ENCODE results near the gene CELSR1.

DNA sequence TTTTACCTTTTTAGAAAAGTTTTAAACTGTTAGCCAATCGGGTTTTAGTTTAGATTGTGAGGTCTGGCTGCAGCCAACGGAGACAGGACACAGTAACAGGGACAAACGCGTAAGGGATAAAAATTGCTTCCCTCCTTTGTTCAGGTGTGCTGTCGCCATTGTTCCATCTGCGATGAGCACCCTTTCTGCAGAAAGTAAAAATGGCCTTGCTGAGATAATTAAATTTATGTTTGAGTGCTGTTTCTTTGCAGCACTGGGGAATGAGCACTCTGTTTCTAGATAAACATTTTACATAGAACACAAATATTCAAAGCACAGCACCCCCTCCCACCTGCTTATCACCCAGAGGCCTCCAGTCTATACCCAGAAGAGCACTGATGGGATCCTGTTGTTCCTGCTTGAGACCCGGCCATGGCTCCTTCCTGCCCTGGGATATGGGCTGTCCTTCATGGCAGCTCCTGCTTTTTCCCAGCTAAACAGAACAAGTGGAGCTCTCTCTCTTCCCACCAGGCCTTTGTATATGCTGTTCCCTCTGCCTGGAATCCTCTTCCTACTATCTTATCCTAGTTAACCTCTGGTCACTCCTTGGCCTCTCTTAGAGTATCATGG is 34.3 kb upstream of the CELSR1 start:
- TF ChIP-seq, protein P1, sequence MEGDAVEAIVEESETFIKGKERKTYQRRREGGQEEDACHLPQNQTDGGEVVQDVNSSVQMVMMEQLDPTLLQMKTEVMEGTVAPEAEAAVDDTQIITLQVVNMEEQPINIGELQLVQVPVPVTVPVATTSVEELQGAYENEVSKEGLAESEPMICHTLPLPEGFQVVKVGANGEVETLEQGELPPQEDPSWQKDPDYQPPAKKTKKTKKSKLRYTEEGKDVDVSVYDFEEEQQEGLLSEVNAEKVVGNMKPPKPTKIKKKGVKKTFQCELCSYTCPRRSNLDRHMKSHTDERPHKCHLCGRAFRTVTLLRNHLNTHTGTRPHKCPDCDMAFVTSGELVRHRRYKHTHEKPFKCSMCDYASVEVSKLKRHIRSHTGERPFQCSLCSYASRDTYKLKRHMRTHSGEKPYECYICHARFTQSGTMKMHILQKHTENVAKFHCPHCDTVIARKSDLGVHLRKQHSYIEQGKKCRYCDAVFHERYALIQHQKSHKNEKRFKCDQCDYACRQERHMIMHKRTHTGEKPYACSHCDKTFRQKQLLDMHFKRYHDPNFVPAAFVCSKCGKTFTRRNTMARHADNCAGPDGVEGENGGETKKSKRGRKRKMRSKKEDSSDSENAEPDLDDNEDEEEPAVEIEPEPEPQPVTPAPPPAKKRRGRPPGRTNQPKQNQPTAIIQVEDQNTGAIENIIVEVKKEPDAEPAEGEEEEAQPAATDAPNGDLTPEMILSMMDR (IDR thresholded peaks at IDR 0.05), result no peak
- TF ChIP-seq POLR2AphosphoS5 (IDR thresholded peaks at IDR 0.05; ENCODE audit: low read depth, low read length), result no peak
